Skin epidermis (tissue), 12 donors: ENCODE measurements around the gene KRTAP10-5.
"Not testable (repeated sequence)": the region's sequence is repeated elsewhere in the genome, so short reads cannot be mapped to it uniquely, and the experiment has no call there.

Source experiments
- H3K27ac ChIP-seq, 21 experiments: fragments of 200-600 bp; sonication (generic) in 11 of 21; one replicate each; pipeline ENCODE4 v1.5.0; 2020; ENCODE audit warnings: mild to moderate bottlenecking in 3 of 21, inconsistent platforms in 2 of 21, moderate library complexity in 2 of 21
- H3K4me3 ChIP-seq, 7 experiments: fragments of 200-600 bp; sonication (generic) in 2 of 7; one replicate each; pipeline ENCODE4 v1.5.0; 2020; ENCODE audit warnings: inconsistent platforms in 2 of 7, mild to moderate bottlenecking in 2 of 7, moderate library complexity in 1 of 7

KRTAP10-5 gene

GRCh38 chr21:44612029-44612486, 31.7 kb upstream of the KRTAP10-5 start, which contains the start of gene KRTAP10-8:
TSS of gene KRTAP10-8 (plus strand) at chr21:44612079. CDS start at chr21:44612101, 22 bp downstream.
- no peak within 1 kb of the TSS for H3K27ac ChIP-seq
- H3K4me3 ChIP-seq, result no peak within 1 kb of the TSS

GRCh38 chr21:44611551-44611950, 31.1 kb upstream of the KRTAP10-5 start:
- Histone ChIP-seq H3K4me3 (no peak overlapping the region), H3K27ac (no peak overlapping the region)

- not testable (repeated sequence) for H3K4me3 ChIP-seq, H3K27ac ChIP-seq
Observed at GRCh38 chr21:44610157-44610843, 29.9 kb upstream of the KRTAP10-5 start.

GRCh38 chr21:44609193-44609592, 28.8 kb upstream of the KRTAP10-5 start:
- H3K27ac ChIP-seq, result no peak overlapping the region
- no peak overlapping the region for H3K4me3 ChIP-seq

- no peak overlapping the region for H3K4me3 ChIP-seq
- no peak overlapping the region for H3K27ac ChIP-seq
Observed at GRCh38 chr21:44606495-44606894, 26.1 kb upstream of the KRTAP10-5 start.

GRCh38 chr21:44603911-44604310, 23.5 kb upstream of the KRTAP10-5 start:
- Histone ChIP-seq H3K27ac (no peak overlapping the region), H3K4me3 (no peak overlapping the region)

GRCh38 chr21:44603109-44603875, 22.9 kb upstream of the KRTAP10-5 start:
- Histone ChIP-seq H3K27ac (no peak overlapping the region), H3K4me3 (no peak overlapping the region)

- no peak overlapping the region for H3K4me3 ChIP-seq
- no peak overlapping the region for H3K27ac ChIP-seq
Observed at GRCh38 chr21:44602463-44602850, 22.1 kb upstream of the KRTAP10-5 start.

- no peak overlapping the region for H3K4me3 ChIP-seq
- H3K27ac ChIP-seq, result no peak overlapping the region
Observed at GRCh38 chr21:44601596-44602462, 21.4 kb upstream of the KRTAP10-5 start.

- not testable (repeated sequence) for H3K27ac ChIP-seq, H3K4me3 ChIP-seq
Observed at GRCh38 chr21:44601091-44601490, 20.7 kb upstream of the KRTAP10-5 start.

- not testable (repeated sequence) for H3K27ac ChIP-seq
Observed at GRCh38 chr21:44600118-44600978, 19.9 kb upstream of the KRTAP10-5 start, which contains the start of gene KRTAP10-7. TSS of gene KRTAP10-7 (plus strand) at chr21:44600597. CDS start at chr21:44600622, 25 bp downstream.

GRCh38 chr21:44599264-44600029, 19.0 kb upstream of the KRTAP10-5 start:
- H3K27ac ChIP-seq, result no peak overlapping the region
- no peak overlapping the region for H3K4me3 ChIP-seq

More at GRCh38 chr21:44600118-44600978, 19.9 kb upstream of the KRTAP10-5 start, which contains the start of gene KRTAP10-7:
- not testable (repeated sequence) for H3K4me3 ChIP-seq

- Histone ChIP-seq H3K27ac (no peak overlapping the region), H3K4me3 (no peak overlapping the region)
Observed at GRCh38 chr21:44598061-44598460, 17.7 kb upstream of the KRTAP10-5 start.

- H3K4me3 ChIP-seq, result no peak overlapping the region
- H3K27ac ChIP-seq, result no peak overlapping the region
Observed at GRCh38 chr21:44596068-44596725, 15.8 kb upstream of the KRTAP10-5 start.

GRCh38 chr21:44595524-44595923, 15.1 kb upstream of the KRTAP10-5 start:
- Histone ChIP-seq H3K27ac (no peak overlapping the region), H3K4me3 (no peak overlapping the region)

GRCh38 chr21:44594406-44594916, 14.1 kb upstream of the KRTAP10-5 start:
- H3K4me3 ChIP-seq, result no peak overlapping the region
- H3K27ac ChIP-seq, result no peak overlapping the region

GRCh38 chr21:44593598-44594405, 13.4 kb upstream of the KRTAP10-5 start:
- Histone ChIP-seq H3K4me3 (no peak overlapping the region), H3K27ac (no peak overlapping the region)
